GM10248 (cell line): ENCODE results near the gene MECR.

Experiments
- CTCF ChIA-PET: fragments of 300-600 bp; sonication (Branson Sonifier 250); formaldehyde crosslinking; extraction: SDS; loops from one replicate; lab custom pipeline; 2021; ENCODE audit warnings: antibody characterized with exemption; lab: Yijun Ruan, JAX
- POLR2A ChIA-PET: fragments of 350-650 bp; sonication (Branson Sonifier 250); formaldehyde crosslinking; extraction: SDS; loops from one replicate; lab custom pipeline; 2020; ENCODE audit warnings: antibody characterized with exemption; lab: Yijun Ruan, JAX
- DNase-seq: peaks from one replicate; pipeline ENCODE4 v3.0.0; 2012; ENCODE audit errors: extremely low spot score
- TF ChIP-seq, protein P1 (sequence below): IDR thresholded peaks from 2 replicates; pipeline ENCODE4 v1.5.1; 2012; ENCODE audit warnings: mild to moderate bottlenecking, low read depth; ENCODE audit errors: extremely low read depth, missing control alignments, control extremely low read depth

Gene MECR

GRCh38 chr1:29260531-29260930 lies 29.8 kb upstream of the MECR start:
- ChIA-PET POLR2A (no interaction called here), CTCF (interaction anchor here (0.8 to 1.2 kb wide), 2 partner anchors 9 to 10 kb away, joined by 3 to 4 read pairs; no protein-coding TSS in a partner anchor)
- no peak for DNase-seq
- TF ChIP-seq, protein P1, sequence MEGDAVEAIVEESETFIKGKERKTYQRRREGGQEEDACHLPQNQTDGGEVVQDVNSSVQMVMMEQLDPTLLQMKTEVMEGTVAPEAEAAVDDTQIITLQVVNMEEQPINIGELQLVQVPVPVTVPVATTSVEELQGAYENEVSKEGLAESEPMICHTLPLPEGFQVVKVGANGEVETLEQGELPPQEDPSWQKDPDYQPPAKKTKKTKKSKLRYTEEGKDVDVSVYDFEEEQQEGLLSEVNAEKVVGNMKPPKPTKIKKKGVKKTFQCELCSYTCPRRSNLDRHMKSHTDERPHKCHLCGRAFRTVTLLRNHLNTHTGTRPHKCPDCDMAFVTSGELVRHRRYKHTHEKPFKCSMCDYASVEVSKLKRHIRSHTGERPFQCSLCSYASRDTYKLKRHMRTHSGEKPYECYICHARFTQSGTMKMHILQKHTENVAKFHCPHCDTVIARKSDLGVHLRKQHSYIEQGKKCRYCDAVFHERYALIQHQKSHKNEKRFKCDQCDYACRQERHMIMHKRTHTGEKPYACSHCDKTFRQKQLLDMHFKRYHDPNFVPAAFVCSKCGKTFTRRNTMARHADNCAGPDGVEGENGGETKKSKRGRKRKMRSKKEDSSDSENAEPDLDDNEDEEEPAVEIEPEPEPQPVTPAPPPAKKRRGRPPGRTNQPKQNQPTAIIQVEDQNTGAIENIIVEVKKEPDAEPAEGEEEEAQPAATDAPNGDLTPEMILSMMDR, result no peak

- TF ChIP-seq, protein P1, result no peak
- DNase-seq, result peak; percentile 71
- CTCF ChIA-PET, result interaction anchor here (2.2 kb wide), 1 partner anchor 10 kb away, joined by 7 read pairs; no protein-coding TSS in a partner anchor
- POLR2A ChIA-PET, result interaction anchor here (0.6 kb wide), 1 partner anchor 383 kb away, joined by 6 read pairs; no protein-coding TSS in a partner anchor
These were observed 29.2 kb upstream of the MECR start for GRCh38 chr1:29259802-29260441.

GRCh38 chr1:29258976-29259801 lies 28.5 kb upstream of the MECR start:
- POLR2A ChIA-PET, result interaction anchor here (0.6 kb wide), 1 partner anchor 384 kb away, joined by 6 read pairs; no protein-coding TSS in a partner anchor
- CTCF ChIA-PET, result interaction anchor here (2.2 kb wide), 1 partner anchor 11 kb away, joined by 7 read pairs; no protein-coding TSS in a partner anchor
- DNase-seq, result no peak

GRCh38 chr1:29258189-29258975 lies 27.6 kb upstream of the MECR start:
- POLR2A ChIA-PET, result no interaction called here
- DNase-seq, result no peak
- CTCF ChIA-PET, result interaction anchor here (2.2 kb wide), 1 partner anchor 12 kb away, joined by 7 read pairs; no protein-coding TSS in a partner anchor
- TF ChIP-seq, protein P1, result no peak

More at GRCh38 chr1:29258976-29259801, 28.5 kb upstream of the MECR start:
- TF ChIP-seq, protein P1, result no peak

DNA sequence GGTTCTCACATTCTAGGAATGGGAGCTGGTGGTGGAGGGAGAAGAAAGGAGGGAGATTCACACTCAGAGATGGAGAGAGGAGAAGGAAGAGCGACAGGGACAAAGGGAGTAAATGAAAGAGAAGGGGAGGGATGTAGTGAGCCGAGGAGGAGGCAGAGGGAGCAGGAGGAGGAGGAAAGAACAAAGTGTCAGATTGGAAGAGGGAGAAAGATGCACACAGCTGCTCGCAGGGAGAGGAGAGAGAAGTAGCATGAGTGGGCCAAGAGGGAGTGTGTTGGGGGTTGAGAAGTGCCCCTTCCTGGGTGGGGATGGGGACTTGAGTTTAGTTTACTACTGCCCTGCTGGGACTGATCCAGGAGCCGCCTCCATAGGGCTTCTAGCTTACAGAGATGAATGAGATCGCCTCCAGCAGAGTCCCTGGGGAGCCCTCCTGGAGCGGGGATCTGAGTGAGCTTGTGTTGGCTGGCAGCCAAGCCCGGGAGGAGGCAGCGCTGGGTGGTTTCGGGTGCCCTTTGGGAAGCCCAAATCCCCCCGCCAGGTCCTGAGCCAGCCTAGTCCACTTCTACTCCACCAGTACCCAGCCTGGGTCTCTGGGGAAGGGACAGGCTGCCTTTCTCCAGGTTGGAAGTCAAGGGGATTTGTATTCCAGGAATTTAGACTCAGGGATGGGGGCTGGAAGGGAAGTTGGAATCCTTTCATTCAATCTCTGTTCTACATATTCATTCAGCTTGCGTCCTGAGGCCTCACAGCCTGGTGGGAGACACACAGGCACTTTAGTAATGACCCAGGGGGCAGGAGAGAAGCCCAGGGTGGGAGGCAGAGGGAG lies 26.5 kb upstream of the MECR start:
- TF ChIP-seq, protein P1, result no peak
- CTCF ChIA-PET, result interaction anchor here (1.0 to 1.4 kb wide), 2 partner anchors 11 to 12 kb away, joined by 3 read pairs; no protein-coding TSS in a partner anchor
- POLR2A ChIA-PET, result no interaction called here
- no peak for DNase-seq
